Osteocyte (in vitro differentiated cells): ENCODE measurements around the gene HINT3. TPM values are rescaled to one million over a fixed set of nuclear protein-coding genes. Genes with fewer than 3 reads are reported as not detected.

Experiments used
- DNase-seq: peaks from one replicate; pipeline ENCODE4 v3.0.0; 2021; ENCODE audit warnings: mixed read lengths; ENCODE audit not compliant: unreplicated experiment; ENCODE audit errors: extremely low spot score
- H3K27ac Mint-ChIP-seq: one replicate; pipeline ENCODE4 v1.8.0; 2021; ENCODE audit warnings: mild to moderate bottlenecking, mixed read lengths; ENCODE audit not compliant: unreplicated experiment
- H3K27me3 Mint-ChIP-seq: one replicate; pipeline ENCODE4 v1.8.0; 2021; ENCODE audit warnings: mixed read lengths; ENCODE audit not compliant: unreplicated experiment
- H3K36me3 Mint-ChIP-seq: one replicate; pipeline ENCODE4 v1.8.0; 2021; ENCODE audit warnings: mixed read lengths; ENCODE audit not compliant: unreplicated experiment
- H3K4me1 Mint-ChIP-seq: one replicate; pipeline ENCODE4 v1.8.0; 2021; ENCODE audit warnings: mixed read lengths; ENCODE audit not compliant: unreplicated experiment
- H3K4me3 Mint-ChIP-seq: one replicate; pipeline ENCODE4 v1.8.0; 2021; ENCODE audit warnings: mild to moderate bottlenecking, moderate library complexity, mixed read lengths; ENCODE audit not compliant: unreplicated experiment
- H3K9me3 Mint-ChIP-seq: one replicate; pipeline ENCODE4 v1.8.0; 2021; ENCODE audit warnings: mixed read lengths; ENCODE audit not compliant: unreplicated experiment
- CTCF ChIP-seq: fragments of 200-600 bp; sonication (generic); IDR thresholded peaks from 2 replicates; pipeline ENCODE4 v1.5.0; 2021; ENCODE audit warnings: antibody characterized with exemption, mild to moderate bottlenecking, moderate library complexity
- total RNA-seq: library from RNA; stranded (reverse); gene quantifications from 2 replicates; pipeline ENCODE4 v1.2.1, GENCODE V29; 2021

Gene HINT3
- total RNA-seq, 1 donor from 2014 or later = 15.0 TPM

GRCh38 chr6:125944896-125945295, 11.7 kb upstream of the HINT3 start:
- Mint-ChIP-seq H3K27ac (peak overlapping the region; percentile 90), H3K4me1 (peaks cover 87% of the 10 kb centered on the region)

DNA sequence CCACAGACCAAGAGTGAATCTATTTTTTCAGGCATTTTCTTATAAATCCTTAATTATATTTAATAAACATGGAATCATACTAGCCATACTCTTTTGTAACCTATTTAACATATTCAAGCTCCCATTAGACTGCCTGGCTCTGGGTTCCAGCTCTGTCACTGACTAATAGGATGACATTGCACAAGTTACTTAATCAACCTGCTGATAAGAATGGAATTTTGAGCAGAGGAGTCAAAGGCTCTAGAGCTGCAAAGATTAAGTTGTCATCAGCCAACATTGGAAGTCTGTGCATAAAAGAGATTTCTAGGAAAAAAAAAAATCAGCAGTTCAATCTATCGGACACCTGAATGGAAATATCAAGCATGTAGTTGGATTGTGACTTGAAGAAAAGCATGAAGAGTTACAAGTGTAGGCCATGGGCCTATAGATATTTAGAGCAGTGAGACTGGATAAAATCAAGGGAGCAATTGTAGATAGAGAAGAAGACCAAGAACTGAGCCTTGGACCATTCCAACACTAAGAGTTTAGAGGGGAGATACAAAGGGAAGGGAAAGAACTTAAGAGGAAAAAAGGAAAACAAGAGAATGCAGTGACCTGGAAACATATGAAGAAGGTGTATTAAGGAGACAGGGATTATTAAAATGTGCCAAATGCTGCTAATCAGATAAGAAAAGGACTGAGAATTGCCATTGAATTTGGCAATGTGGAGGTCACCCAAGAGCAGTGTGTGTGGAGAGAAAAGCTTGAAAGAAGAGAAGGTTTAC, 11.0 kb upstream of the HINT3 start:
- no peaks in the 10 kb centered on the region for H3K27me3 Mint-ChIP-seq
- H3K36me3 Mint-ChIP-seq = no peaks in the 10 kb centered on the region
- no peak overlapping the region for H3K4me3 Mint-ChIP-seq
- H3K4me1 Mint-ChIP-seq = peaks cover 81% of the 10 kb centered on the region
- H3K27ac Mint-ChIP-seq = peak overlapping the region; percentile 90
- H3K9me3 Mint-ChIP-seq = no peaks in the 10 kb centered on the region
- DNase-seq = no peak
- no peak for TF ChIP-seq CTCF

More at GRCh38 chr6:125944896-125945295, 11.7 kb upstream of the HINT3 start:
- no peak for DNase-seq
- TF ChIP-seq CTCF = no peak
- Mint-ChIP-seq H3K36me3 (no peaks in the 10 kb centered on the region), H3K4me3 (no peak overlapping the region), H3K9me3 (no peaks in the 10 kb centered on the region), H3K27me3 (no peaks in the 10 kb centered on the region)

GRCh38 chr6:125947615-125948014, 9.0 kb upstream of the HINT3 start:
- DNase-seq = no peak
- Mint-ChIP-seq H3K9me3 (no peaks in the 10 kb centered on the region), H3K27me3 (no peaks in the 10 kb centered on the region), H3K4me1 (peaks cover 62% of the 10 kb centered on the region), H3K27ac (peak overlapping the region; percentile 90), H3K4me3 (no peak overlapping the region), H3K36me3 (no peaks in the 10 kb centered on the region)
- TF ChIP-seq CTCF = no peak

DNA sequence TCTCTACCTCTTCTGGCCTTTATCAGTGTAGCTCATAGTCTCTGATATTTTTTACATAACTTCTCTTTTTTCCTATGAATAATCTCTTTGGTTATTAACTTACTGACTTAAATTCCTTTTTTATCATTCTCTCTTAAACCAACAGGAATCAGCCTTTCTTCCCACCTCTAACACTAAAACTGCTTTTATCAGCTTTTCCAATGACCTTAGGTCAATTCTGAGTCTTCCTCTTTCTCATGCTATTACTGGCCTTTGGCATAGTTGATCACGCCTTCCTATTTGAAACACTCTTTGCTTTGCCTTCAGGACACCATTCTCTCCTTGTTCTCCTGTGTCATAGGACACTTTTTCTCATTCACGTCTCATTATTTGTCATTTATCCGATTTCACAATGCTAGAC, 8.1 kb upstream of the HINT3 start:
- Mint-ChIP-seq H3K27ac (peak overlapping the region; percentile 55), H3K9me3 (no peaks in the 10 kb centered on the region), H3K4me1 (peaks cover 53% of the 10 kb centered on the region), H3K36me3 (no peaks in the 10 kb centered on the region), H3K4me3 (no peak overlapping the region), H3K27me3 (no peaks in the 10 kb centered on the region)
- DNase-seq = no peak
- no peak for TF ChIP-seq CTCF

GRCh38 chr6:125949069-125949468, 7.5 kb upstream of the HINT3 start:
- Mint-ChIP-seq H3K36me3 (no peaks in the 10 kb centered on the region), H3K27me3 (no peaks in the 10 kb centered on the region), H3K4me1 (peaks cover 47% of the 10 kb centered on the region), H3K4me3 (no peak overlapping the region), H3K9me3 (no peaks in the 10 kb centered on the region), H3K27ac (no peak overlapping the region)
- no peak for DNase-seq
- no peak for TF ChIP-seq CTCF
